Liver (tissue), 3 donors: Measurements from ENCODE around the gene FAM3A.

Experiments
- CTCF ChIP-seq: fragments of 150-350 bp; IDR thresholded peaks from 2 replicates; pipeline ENCODE4 v1.5.1; 2017; ENCODE audit warnings: improper control_type of control experiment, low read depth, low read length; ENCODE audit not compliant: missing input control
- HNF4A ChIP-seq, 2 donors: conservative IDR thresholded peaks; 2 replicates each; pipeline ENCODE4 v1.6.1; 2016; ENCODE audit warnings: antibody characterized with exemption in 2 of 2, mild to moderate bottlenecking in 2 of 2
- JUND ChIP-seq, 2 donors: IDR thresholded peaks; 2 replicates each; pipeline ENCODE4 v1.6.1; 2016; ENCODE audit warnings: antibody characterized with exemption in 2 of 2
- RAD21 ChIP-seq, 2 donors: IDR thresholded peaks; 2 replicates each; pipeline ENCODE4 v1.6.1; 2016; ENCODE audit warnings: antibody characterized with exemption in 2 of 2, mild to moderate bottlenecking in 2 of 2
- donor health status: healthy.
- donor health status: healthy.

- no peak for TF ChIP-seq CTCF
- TF ChIP-seq HNF4A (conservative IDR thresholded peaks at IDR 0.05), result no peak
- no peak for TF ChIP-seq RAD21 (IDR thresholded peaks at IDR 0.05)
- no peak for TF ChIP-seq JUND (IDR thresholded peaks at IDR 0.05)
Measured at GRCh38 chrX:154470434-154470833, 45.6 kb downstream of the FAM3A start.
